Measurements from ENCODE around the gene ECPAS.

- TF ChIP-seq CTCF (IDR thresholded peaks at IDR 0.05) (no peak), POLR2A (IDR thresholded peaks at IDR 0.05) (no peak)
Measured at GRCh38 chr9:111474385-111474784, 9.8 kb downstream of the ECPAS start.

Measured in lower leg skin (tissue), 3 donors.